Thoracic aorta (tissue), 2 donors: Measurements from ENCODE around the gene HTRA2. TPM values are rescaled to one million over a fixed set of nuclear protein-coding genes. Genes with fewer than 3 reads are reported as not detected.

Source experiments
- ATAC-seq: fragments of 150-250 bp; one replicate; pipeline ENCODE4 v1.8.0; 2017; ENCODE audit warnings: low read depth; ENCODE audit not compliant: insufficient number of reproducible peaks, low FRiP score
- DNase-seq: peaks from one replicate; pipeline ENCODE4 v3.0.0-alpha.2; 2020; ENCODE audit warnings: low spot score
- H3K27ac ChIP-seq, 2 donors: fragments of 200-600 bp; sonication (generic); 1 replicate in 1 of 2; 2 replicates in 1 of 2; pipeline ENCODE4 v1.5.1; 2016; ENCODE audit warnings: mild to moderate bottlenecking in 2 of 2, moderate library complexity in 2 of 2
- H3K27me3 ChIP-seq: fragments of 200-600 bp; sonication (generic); replicated peaks from 2 replicates; pipeline ENCODE4 v1.6.0; 2016; ENCODE audit warnings: mild to moderate bottlenecking; ENCODE audit not compliant: insufficient read depth
- H3K36me3 ChIP-seq: fragments of 200-600 bp; sonication (generic); one replicate; pipeline ENCODE4 v1.5.1; 2016
- H3K4me1 ChIP-seq, 2 donors: fragments of 200-600 bp; sonication (generic); 1 replicate in 1 of 2; 2 replicates in 1 of 2; pipeline versions ENCODE4 v1.5.1 to v1.6.0; 2016; ENCODE audit warnings: low read depth in 2 of 2, mild to moderate bottlenecking in 1 of 2; ENCODE audit not compliant: control insufficient read depth in 1 of 2
- H3K4me3 ChIP-seq: fragments of 200-600 bp; sonication (generic); 2 replicates; pipeline ENCODE4 v1.5.1; 2016; ENCODE audit warnings: mild to moderate bottlenecking
- H3K9me3 ChIP-seq: fragments of 200-600 bp; sonication (generic); 2 replicates; pipeline ENCODE4 v1.5.1; 2016
- total RNA-seq, 2 donors: library from RNA; depleted of rRNA; stranded (reverse); fragments of >200 nt; gene quantifications; one replicate each; pipeline versions ENCODE4 v1.1.0 to v1.2.3, GENCODE V29; 2016
- TF ChIP-seq, protein P1 (sequence below): fragments of 200-600 bp; sonication (generic); IDR thresholded peaks from one replicate; pipeline ENCODE4 v1.5.1; 2019; ENCODE audit warnings: antibody characterized with exemption

The HTRA2 gene
- total RNA-seq, 2 donors from 2014 or later, result 34.9 to 35.6 TPM

GRCh38 chr2:74530239-74531187, 780 bp downstream of the HTRA2 start:
- TF ChIP-seq, protein P1, sequence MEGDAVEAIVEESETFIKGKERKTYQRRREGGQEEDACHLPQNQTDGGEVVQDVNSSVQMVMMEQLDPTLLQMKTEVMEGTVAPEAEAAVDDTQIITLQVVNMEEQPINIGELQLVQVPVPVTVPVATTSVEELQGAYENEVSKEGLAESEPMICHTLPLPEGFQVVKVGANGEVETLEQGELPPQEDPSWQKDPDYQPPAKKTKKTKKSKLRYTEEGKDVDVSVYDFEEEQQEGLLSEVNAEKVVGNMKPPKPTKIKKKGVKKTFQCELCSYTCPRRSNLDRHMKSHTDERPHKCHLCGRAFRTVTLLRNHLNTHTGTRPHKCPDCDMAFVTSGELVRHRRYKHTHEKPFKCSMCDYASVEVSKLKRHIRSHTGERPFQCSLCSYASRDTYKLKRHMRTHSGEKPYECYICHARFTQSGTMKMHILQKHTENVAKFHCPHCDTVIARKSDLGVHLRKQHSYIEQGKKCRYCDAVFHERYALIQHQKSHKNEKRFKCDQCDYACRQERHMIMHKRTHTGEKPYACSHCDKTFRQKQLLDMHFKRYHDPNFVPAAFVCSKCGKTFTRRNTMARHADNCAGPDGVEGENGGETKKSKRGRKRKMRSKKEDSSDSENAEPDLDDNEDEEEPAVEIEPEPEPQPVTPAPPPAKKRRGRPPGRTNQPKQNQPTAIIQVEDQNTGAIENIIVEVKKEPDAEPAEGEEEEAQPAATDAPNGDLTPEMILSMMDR, result no peak
- peaks cover 34% of the 10 kb centered on the region for H3K36me3 ChIP-seq
- peak overlapping the region; percentile 65 to 81 for H3K27ac ChIP-seq
- no peak for ATAC-seq
- no peak for DNase-seq
- H3K4me3 ChIP-seq, result peak overlapping the region; percentile 100
- no peaks in the 10 kb centered on the region for H3K9me3 ChIP-seq
- peaks cover 14 to 27% of the 10 kb centered on the region in 2 donors for H3K4me1 ChIP-seq
- no peaks in the 10 kb centered on the region for H3K27me3 ChIP-seq

GRCh38 chr2:74531666-74532065, 1.9 kb downstream of the HTRA2 start:
- TF ChIP-seq, protein P1, result no peak
- H3K27ac ChIP-seq, result no peak overlapping the region

DNA sequence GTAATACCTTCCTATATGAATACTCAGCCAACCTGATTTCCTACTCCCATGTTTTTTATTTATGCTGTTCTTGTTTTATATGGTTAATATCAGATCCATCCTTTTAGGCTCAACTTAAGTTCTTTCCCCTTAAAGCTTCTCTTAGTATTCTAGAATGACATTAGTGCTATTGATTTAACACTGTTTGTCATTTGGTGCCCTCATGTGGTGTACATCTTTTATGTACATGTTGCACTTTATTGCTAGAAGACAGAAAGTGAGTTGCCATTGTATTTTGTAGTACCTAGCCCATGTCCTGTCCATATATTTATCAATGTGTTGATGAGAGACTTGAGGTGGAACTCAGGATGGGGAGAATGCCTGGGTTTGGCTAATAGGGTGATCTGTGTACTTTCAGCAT, 2.5 kb downstream of the HTRA2 start:
- peaks cover 22% of the 10 kb centered on the region for H3K36me3 ChIP-seq
- ATAC-seq, result no peak

More at GRCh38 chr2:74531666-74532065, 1.9 kb downstream of the HTRA2 start:
- Histone ChIP-seq H3K4me3 (no peak overlapping the region), H3K4me1 (peaks cover 14 to 27% of the 10 kb centered on the region in 2 donors), H3K27me3 (no peaks in the 10 kb centered on the region), H3K36me3 (peaks cover 27% of the 10 kb centered on the region), H3K9me3 (no peaks in the 10 kb centered on the region)
- no peak for DNase-seq
- no peak for ATAC-seq

GRCh38 chr2:74533464-74533863, 3.7 kb downstream of the HTRA2 start:
- H3K27ac ChIP-seq, result no peak overlapping the region
- peaks cover 15% of the 10 kb centered on the region for H3K36me3 ChIP-seq
- peaks cover 10 to 20% of the 10 kb centered on the region in 2 donors for H3K4me1 ChIP-seq
- ATAC-seq (no peak), DNase-seq (no peak)
- H3K4me3 ChIP-seq, result no peak overlapping the region
- no peaks in the 10 kb centered on the region for H3K27me3 ChIP-seq
- H3K9me3 ChIP-seq, result no peaks in the 10 kb centered on the region
- TF ChIP-seq, protein P1, result no peak

More for the DNA sequence above, 2.5 kb downstream of the HTRA2 start:
- H3K4me1 ChIP-seq, result peaks cover 14 to 27% of the 10 kb centered on the region in 2 donors
- H3K9me3 ChIP-seq, result no peaks in the 10 kb centered on the region
- H3K27me3 ChIP-seq, result no peaks in the 10 kb centered on the region
- DNase-seq, result no peak
- TF ChIP-seq, protein P1, result no peak
- H3K4me3 ChIP-seq, result no peak overlapping the region
- H3K27ac ChIP-seq, result no peak overlapping the region

- TF ChIP-seq, protein P1, result no peak
- Histone ChIP-seq H3K4me3 (no peak overlapping the region), H3K27ac (no peak overlapping the region), H3K27me3 (no peaks in the 10 kb centered on the region), H3K9me3 (no peaks in the 10 kb centered on the region), H3K36me3 (peaks cover 15% of the 10 kb centered on the region), H3K4me1 (peaks cover 5 to 14% of the 10 kb centered on the region in 2 donors)
- no peak for ATAC-seq
- no peak for DNase-seq
Observed at GRCh38 chr2:74534411-74534810, 4.7 kb downstream of the HTRA2 start.
